ENCODE data around the gene MED12.

MED12 gene

GRCh38 chrX:71107245-71107644 is 11.2 kb upstream of the MED12 start:
- in situ Hi-C loops (cut with MboI; ENCODE audit: low sequenced_read_pairs), result no loop called here

- in situ Hi-C loops (cut with MboI; ENCODE audit: low sequenced_read_pairs), result no loop called here
Measured at GRCh38 chrX:71107762-71108360, 10.5 kb upstream of the MED12 start.

GRCh38 chrX:71109051-71109450 is 9.3 kb upstream of the MED12 start:
- in situ Hi-C loops (cut with MboI; ENCODE audit: low sequenced_read_pairs), result no loop called here

GRCh38 chrX:71111141-71111843 is 7.1 kb upstream of the MED12 start, which contains the start of gene IL2RG:
TSS of gene IL2RG (minus strand) at chrX:71111577. CDS start at chrX:71111539, 38 bp downstream.
- in situ Hi-C loops (cut with MboI; ENCODE audit: low sequenced_read_pairs), result no loop called here

- in situ Hi-C loops (cut with MboI; ENCODE audit: low sequenced_read_pairs), result no loop called here
Measured at GRCh38 chrX:71111921-71112431, 6.4 kb upstream of the MED12 start.

GRCh38 chrX:71117358-71117757 is 1.0 kb upstream of the MED12 start:
- in situ Hi-C loops (cut with MboI; ENCODE audit: low sequenced_read_pairs), result no loop called here

- in situ Hi-C loops (cut with MboI; ENCODE audit: low sequenced_read_pairs), result no loop called here
Measured at GRCh38 chrX:71118985-71119535, 664 bp downstream of the MED12 start.

- in situ Hi-C loops (cut with MboI; ENCODE audit: low sequenced_read_pairs), result no loop called here
Measured at GRCh38 chrX:71128166-71128833, 9.9 kb downstream of the MED12 start.

- in situ Hi-C loops (cut with MboI; ENCODE audit: low sequenced_read_pairs), result no loop called here
Measured at GRCh38 chrX:71128915-71129765, 10.7 kb downstream of the MED12 start.

- in situ Hi-C loops (cut with MboI; ENCODE audit: low sequenced_read_pairs), result no loop called here
Measured at GRCh38 chrX:71131510-71131909, 13.1 kb downstream of the MED12 start.

GRCh38 chrX:71140440-71140839 is 22.0 kb downstream of the MED12 start:
- in situ Hi-C loops (cut with MboI; ENCODE audit: low sequenced_read_pairs), result no loop called here

- in situ Hi-C loops (cut with MboI; ENCODE audit: low sequenced_read_pairs), result no loop called here
Measured at GRCh38 chrX:71143508-71143907, 25.1 kb downstream of the MED12 start.

- in situ Hi-C loops (cut with MboI; ENCODE audit: low sequenced_read_pairs), result no loop called here
Measured at GRCh38 chrX:71144651-71145050, 26.3 kb downstream of the MED12 start, which contains the start of gene NLGN3. TSS of gene NLGN3 (plus strand) at chrX:71144841. CDS start at chrX:71147750, 2,909 bp downstream.

- in situ Hi-C loops (cut with MboI; ENCODE audit: low sequenced_read_pairs), result no loop called here
Measured at GRCh38 chrX:71147496-71148277, 29.3 kb downstream of the MED12 start.

- in situ Hi-C loops (cut with MboI; ENCODE audit: low sequenced_read_pairs), result no loop called here
Measured at GRCh38 chrX:71148278-71148663, 29.9 kb downstream of the MED12 start.

- in situ Hi-C loops (cut with MboI; ENCODE audit: low sequenced_read_pairs), result loop anchor here (25.0 kb wide), 1 partner anchor 189 kb away; no protein-coding TSS in a partner anchor
Measured at GRCh38 chrX:71151366-71151765, 33.0 kb downstream of the MED12 start.

GRCh38 chrX:71154196-71154595 is 35.8 kb downstream of the MED12 start:
- in situ Hi-C loops (cut with MboI; ENCODE audit: low sequenced_read_pairs), result loop anchor here (25.0 kb wide), 1 partner anchor 192 kb away; no protein-coding TSS in a partner anchor

GRCh38 chrX:71154641-71155040 is 36.2 kb downstream of the MED12 start:
- in situ Hi-C loops (cut with MboI; ENCODE audit: low sequenced_read_pairs), result loop anchor here (25.0 kb wide), 1 partner anchor 192 kb away; no protein-coding TSS in a partner anchor

- in situ Hi-C loops (cut with MboI; ENCODE audit: low sequenced_read_pairs), result loop anchor here (25.0 kb wide), 1 partner anchor 196 kb away; no protein-coding TSS in a partner anchor
Measured at GRCh38 chrX:71158603-71159002, 40.2 kb downstream of the MED12 start.
